ENCODE measurements around the gene OR13J1. TPM values are rescaled to one million over a fixed set of nuclear protein-coding genes. Genes with fewer than 3 reads are reported as not detected.
"Not testable (repeated sequence)": the region's sequence is repeated elsewhere in the genome, so short reads cannot be mapped to it uniquely, and the experiment has no call there.

The OR13J1 gene
- total RNA-seq, 1 donor from 2014 or later = not detected

- CTCF ChIA-PET = no interaction called here
- H3K9me3 Mint-ChIP-seq = no peaks in the 10 kb centered on the region
- intact Hi-C loops (cut with micrococcal nuclease) = no loop called here
- no peak overlapping the region for H3K27ac Mint-ChIP-seq
- no peak overlapping the region for H3K4me3 Mint-ChIP-seq
- no peak for TF ChIP-seq CTCF (IDR thresholded peaks at IDR 0.05)
- POLR2A ChIA-PET = no interaction called here
- no peak for ATAC-seq (ENCODE audit: low read depth)
- DNase-seq = no peak
- H3K36me3 Mint-ChIP-seq (ENCODE audit: low read depth) = no peaks in the 10 kb centered on the region
- H3K4me1 Mint-ChIP-seq = peaks cover 6% of the 10 kb centered on the region
- H3K27me3 Mint-ChIP-seq = peaks cover 10% of the 10 kb centered on the region
Observed at GRCh38 chr9:35915681-35916294, 45.6 kb upstream of the OR13J1 start.

DNA sequence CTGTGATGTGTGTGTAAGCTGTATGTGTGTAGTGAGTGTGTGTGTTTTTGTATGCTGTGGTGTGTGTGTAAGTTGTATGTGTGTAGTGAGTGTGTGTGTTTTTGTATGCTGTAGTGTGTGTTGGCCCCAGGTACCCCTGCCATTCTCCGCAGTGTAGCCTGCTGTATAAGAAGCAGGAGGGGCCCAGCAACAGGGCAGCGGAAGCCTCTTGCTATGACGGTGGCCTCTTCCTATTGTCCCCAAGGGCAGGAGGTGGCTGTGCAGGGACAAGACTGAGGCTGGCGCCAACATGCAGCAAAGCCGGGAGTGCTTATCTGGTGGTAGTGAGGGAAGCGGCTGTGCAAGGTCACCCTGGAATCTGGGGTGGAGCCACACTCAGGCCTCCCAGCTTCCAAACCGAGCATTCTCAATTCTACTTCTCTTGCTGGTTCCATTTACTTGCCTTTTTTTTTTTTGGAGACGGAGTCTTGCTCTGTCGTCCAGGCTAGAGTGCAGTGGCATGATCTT is 44.2 kb upstream of the OR13J1 start:
- H3K4me1 Mint-ChIP-seq = peaks cover 6% of the 10 kb centered on the region
- no peak for ATAC-seq (ENCODE audit: low read depth)
- no peak overlapping the region for H3K4me3 Mint-ChIP-seq
- POLR2A ChIA-PET = no interaction called here
- H3K27me3 Mint-ChIP-seq = peaks cover 17% of the 10 kb centered on the region
- H3K36me3 Mint-ChIP-seq (ENCODE audit: low read depth) = no peaks in the 10 kb centered on the region
- TF ChIP-seq CTCF (IDR thresholded peaks at IDR 0.05) = no peak
- intact Hi-C loops (cut with micrococcal nuclease) = no loop called here
- no peaks in the 10 kb centered on the region for H3K9me3 Mint-ChIP-seq
- DNase-seq = no peak
- CTCF ChIA-PET = no interaction called here
- no peak overlapping the region for H3K27ac Mint-ChIP-seq

DNA sequence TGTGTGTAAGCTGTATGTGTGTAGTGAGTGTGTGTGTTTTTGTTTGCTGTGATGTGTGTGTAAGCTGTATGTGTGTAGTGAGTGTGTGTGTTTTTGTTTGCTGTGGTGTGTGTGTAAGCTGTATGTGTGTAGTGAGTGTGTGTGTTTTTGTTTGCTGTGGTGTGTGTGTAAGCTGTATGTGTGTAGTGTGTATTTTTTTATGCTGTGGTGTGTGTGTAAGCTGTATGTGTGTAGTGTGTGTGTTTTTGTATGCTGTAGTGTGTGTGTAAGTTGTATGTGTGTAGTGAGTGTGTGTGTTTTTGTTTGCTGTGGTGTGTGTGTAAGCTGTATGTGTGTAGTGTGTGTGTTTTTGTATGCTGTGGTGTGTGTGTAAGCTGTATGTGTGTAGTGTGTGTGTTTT is 43.2 kb upstream of the OR13J1 start:
- intact Hi-C loops (cut with micrococcal nuclease) = not testable (repeated sequence)

DNA sequence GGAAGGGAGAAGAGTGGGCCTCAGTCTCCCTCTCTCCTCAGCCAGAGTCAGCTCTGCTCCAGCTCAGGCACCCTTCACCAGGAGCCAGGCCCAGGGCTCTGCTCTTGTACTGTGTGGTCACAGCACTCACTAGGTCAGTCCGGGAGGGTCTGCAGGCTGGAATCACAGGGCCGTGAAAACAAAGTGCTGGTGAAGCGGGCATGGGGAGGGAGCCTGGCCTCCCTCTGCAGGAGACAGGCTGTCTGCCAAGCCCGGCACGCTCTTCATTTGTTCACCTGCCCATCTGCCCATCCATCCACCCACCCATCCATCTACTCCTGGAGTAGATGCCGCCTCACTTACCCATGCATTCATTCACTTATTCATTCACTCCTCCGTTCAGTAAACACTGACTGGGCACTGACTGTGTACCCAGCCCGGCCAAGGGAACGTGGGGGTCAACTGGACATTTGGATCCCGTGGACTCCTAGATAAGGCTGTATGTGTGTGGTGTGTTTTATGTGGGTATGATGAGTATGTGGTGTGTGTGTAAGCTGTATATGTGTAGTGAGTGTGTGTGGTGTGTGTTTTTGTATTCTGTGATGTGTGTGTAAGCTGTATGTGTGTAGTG is 42.7 kb upstream of the OR13J1 start:
- Mint-ChIP-seq H3K27me3 (peaks cover 22% of the 10 kb centered on the region), H3K27ac (no peak overlapping the region), H3K9me3 (no peaks in the 10 kb centered on the region), H3K4me3 (no peak overlapping the region), H3K36me3 (ENCODE audit: low read depth) (no peaks in the 10 kb centered on the region), H3K4me1 (peaks cover 3% of the 10 kb centered on the region)
- no peak for TF ChIP-seq CTCF (IDR thresholded peaks at IDR 0.05)
- intact Hi-C loops (cut with micrococcal nuclease) = no loop called here
- POLR2A ChIA-PET = no interaction called here
- DNase-seq (no peak), ATAC-seq (ENCODE audit: low read depth) (no peak)
- CTCF ChIA-PET = no interaction called here

More for the DNA sequence above, 43.2 kb upstream of the OR13J1 start:
- POLR2A ChIA-PET; H3K9me3 Mint-ChIP-seq; H3K27ac Mint-ChIP-seq; H3K4me1 Mint-ChIP-seq; CTCF ChIA-PET; ATAC-seq (ENCODE audit: low read depth); H3K36me3 Mint-ChIP-seq (ENCODE audit: low read depth); H3K4me3 Mint-ChIP-seq; DNase-seq: not testable (repeated sequence)
- H3K27me3 Mint-ChIP-seq = peaks cover 22% of the 10 kb centered on the region

GRCh38 chr9:35911690-35912089 is 41.5 kb upstream of the OR13J1 start:
- TF ChIP-seq CTCF (IDR thresholded peaks at IDR 0.05) = no peak
- ChIA-PET POLR2A (no interaction called here), CTCF (no interaction called here)
- DNase-seq (no peak), ATAC-seq (ENCODE audit: low read depth) (no peak)
- H3K27ac Mint-ChIP-seq = no peak overlapping the region
- H3K36me3 Mint-ChIP-seq (ENCODE audit: low read depth) = no peaks in the 10 kb centered on the region
- H3K27me3 Mint-ChIP-seq = peaks cover 22% of the 10 kb centered on the region
- H3K4me3 Mint-ChIP-seq = no peak overlapping the region
- H3K4me1 Mint-ChIP-seq = peaks cover 3% of the 10 kb centered on the region
- intact Hi-C loops (cut with micrococcal nuclease) = no loop called here
- no peaks in the 10 kb centered on the region for H3K9me3 Mint-ChIP-seq
